ENCODE data around the gene SEMA5A. TPM values are rescaled to one million over a fixed set of nuclear protein-coding genes. Genes with fewer than 3 reads are reported as not detected.

SEMA5A gene
- polyA plus RNA-seq, 1 donor (not counting 4 experiments of a cell fraction or from before 2014, with no cell fraction given): 0.16 TPM

DNA sequence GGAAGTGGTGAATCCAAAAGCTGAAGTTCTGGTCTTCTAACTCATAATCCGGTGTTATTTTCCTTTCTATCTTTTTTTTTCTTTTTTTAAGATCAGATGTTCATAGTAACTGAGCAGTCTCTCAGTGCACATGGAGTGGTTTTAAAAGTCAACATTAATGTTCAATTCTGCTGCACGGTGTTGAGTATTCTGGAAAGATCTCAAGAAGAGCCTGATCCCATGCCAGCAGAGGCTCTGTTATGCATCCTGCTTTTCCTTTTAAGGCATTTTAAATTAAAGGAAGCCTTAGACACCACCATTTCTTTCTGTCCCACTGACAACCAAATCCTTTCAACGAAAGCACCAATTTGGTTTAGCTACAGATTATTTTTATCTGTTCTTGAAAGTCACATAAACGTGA lies 33.4 kb downstream of the SEMA5A start:
- H3K4me2 ChIP-seq (ENCODE audit: control insufficient read depth, extremely low read depth, insufficient read depth, low read depth, low read length): no peak overlapping the region
- no peak overlapping the region for H3K27ac ChIP-seq (ENCODE audit: control insufficient read depth, insufficient read depth, low read length)
- TF ChIP-seq EZH2 (IDR thresholded peaks at IDR 0.05; ENCODE audit: low read length): no peak
- TF ChIP-seq, protein P1, sequence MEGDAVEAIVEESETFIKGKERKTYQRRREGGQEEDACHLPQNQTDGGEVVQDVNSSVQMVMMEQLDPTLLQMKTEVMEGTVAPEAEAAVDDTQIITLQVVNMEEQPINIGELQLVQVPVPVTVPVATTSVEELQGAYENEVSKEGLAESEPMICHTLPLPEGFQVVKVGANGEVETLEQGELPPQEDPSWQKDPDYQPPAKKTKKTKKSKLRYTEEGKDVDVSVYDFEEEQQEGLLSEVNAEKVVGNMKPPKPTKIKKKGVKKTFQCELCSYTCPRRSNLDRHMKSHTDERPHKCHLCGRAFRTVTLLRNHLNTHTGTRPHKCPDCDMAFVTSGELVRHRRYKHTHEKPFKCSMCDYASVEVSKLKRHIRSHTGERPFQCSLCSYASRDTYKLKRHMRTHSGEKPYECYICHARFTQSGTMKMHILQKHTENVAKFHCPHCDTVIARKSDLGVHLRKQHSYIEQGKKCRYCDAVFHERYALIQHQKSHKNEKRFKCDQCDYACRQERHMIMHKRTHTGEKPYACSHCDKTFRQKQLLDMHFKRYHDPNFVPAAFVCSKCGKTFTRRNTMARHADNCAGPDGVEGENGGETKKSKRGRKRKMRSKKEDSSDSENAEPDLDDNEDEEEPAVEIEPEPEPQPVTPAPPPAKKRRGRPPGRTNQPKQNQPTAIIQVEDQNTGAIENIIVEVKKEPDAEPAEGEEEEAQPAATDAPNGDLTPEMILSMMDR (optimal IDR thresholded peaks at IDR 0.05 in 1 of 3, IDR thresholded peaks at IDR 0.05 in 1 of 3, conservative IDR thresholded peaks at IDR 0.05 in 1 of 3; ENCODE audit: extremely low read depth in 1 of 3, insufficient read depth in 2 of 3, low read length in 3 of 3): no peak
- FAIRE-seq: no peak
- H3K4me1 ChIP-seq (ENCODE audit: control insufficient read depth, extremely low read depth, insufficient read depth, low read length): no peaks in the 10 kb centered on the region
- no peak overlapping the region for H3K4me3 ChIP-seq (ENCODE audit: control insufficient read depth in 2 of 3, extremely low read depth in 1 of 3, insufficient read depth in 2 of 3, low read depth in 1 of 3, low read length in 3 of 3)
- no peaks in the 10 kb centered on the region for H4K20me1 ChIP-seq (ENCODE audit: control insufficient read depth, extremely low read depth, insufficient read depth, low read length)
- no peaks in the 10 kb centered on the region for H3K9me1 ChIP-seq (ENCODE audit: control insufficient read depth, extremely low read depth, insufficient read depth, low read length)
- dilution Hi-C loops (cut with MboI; ENCODE audit: extremely low pct_ligation_motif_present, low sequenced_read_pairs): no loop called here
- H3K27me3 ChIP-seq (ENCODE audit: control insufficient read depth, extremely low read depth, insufficient read depth, low read length): no peaks in the 10 kb centered on the region
- H3K36me3 ChIP-seq (ENCODE audit: control insufficient read depth in 2 of 2, extremely low read depth in 1 of 2, insufficient read depth in 2 of 2, low read length in 2 of 2): no peaks in the 10 kb centered on the region
- no peak overlapping the region for H3K9ac ChIP-seq (ENCODE audit: control insufficient read depth, extremely low read depth, insufficient read depth, low read length)
- no peak overlapping the region for H2AFZ ChIP-seq (ENCODE audit: control insufficient read depth, low read length)
- H3K79me2 ChIP-seq (ENCODE audit: control insufficient read depth, insufficient read depth, low read length): no peaks in the 10 kb centered on the region
- H3K9me3 ChIP-seq (ENCODE audit: control insufficient read depth, low read depth, low read length): no peaks in the 10 kb centered on the region
- no peak for DNase-seq (ENCODE audit: low read depth, low spot score)

GRCh38 chr5:9507974-9508373 lies 37.9 kb downstream of the SEMA5A start:
- H3K27me3 ChIP-seq (ENCODE audit: control insufficient read depth, extremely low read depth, insufficient read depth, low read length): no peaks in the 10 kb centered on the region
- no peak overlapping the region for H3K4me2 ChIP-seq (ENCODE audit: control insufficient read depth, extremely low read depth, insufficient read depth, low read depth, low read length)
- H4K20me1 ChIP-seq (ENCODE audit: control insufficient read depth, extremely low read depth, insufficient read depth, low read length): no peaks in the 10 kb centered on the region
- no peaks in the 10 kb centered on the region for H3K9me1 ChIP-seq (ENCODE audit: control insufficient read depth, extremely low read depth, insufficient read depth, low read length)
- no peak overlapping the region for H2AFZ ChIP-seq (ENCODE audit: control insufficient read depth, low read length)
- no peak overlapping the region for H3K4me3 ChIP-seq (ENCODE audit: control insufficient read depth in 2 of 3, extremely low read depth in 1 of 3, insufficient read depth in 2 of 3, low read depth in 1 of 3, low read length in 3 of 3)
- FAIRE-seq (no peak), DNase-seq (ENCODE audit: low read depth, low spot score) (no peak)
- H3K36me3 ChIP-seq (ENCODE audit: control insufficient read depth in 2 of 2, extremely low read depth in 1 of 2, insufficient read depth in 2 of 2, low read length in 2 of 2): no peaks in the 10 kb centered on the region
- no peaks in the 10 kb centered on the region for H3K4me1 ChIP-seq (ENCODE audit: control insufficient read depth, extremely low read depth, insufficient read depth, low read length)
- dilution Hi-C loops (cut with MboI; ENCODE audit: extremely low pct_ligation_motif_present, low sequenced_read_pairs): no loop called here
- H3K27ac ChIP-seq (ENCODE audit: control insufficient read depth, insufficient read depth, low read length): no peak overlapping the region
- no peaks in the 10 kb centered on the region for H3K79me2 ChIP-seq (ENCODE audit: control insufficient read depth, insufficient read depth, low read length)
- no peak for TF ChIP-seq EZH2 (IDR thresholded peaks at IDR 0.05; ENCODE audit: low read length)
- TF ChIP-seq, protein P1 (optimal IDR thresholded peaks at IDR 0.05 in 1 of 3, IDR thresholded peaks at IDR 0.05 in 1 of 3, conservative IDR thresholded peaks at IDR 0.05 in 1 of 3; ENCODE audit: extremely low read depth in 1 of 3, insufficient read depth in 2 of 3, low read length in 3 of 3): no peak
- no peak overlapping the region for H3K9ac ChIP-seq (ENCODE audit: control insufficient read depth, extremely low read depth, insufficient read depth, low read length)
- no peaks in the 10 kb centered on the region for H3K9me3 ChIP-seq (ENCODE audit: control insufficient read depth, low read depth, low read length)

All from keratinocyte (primary cell).